GM18861 (cell line): ENCODE data around the gene MTMR6.

Experiments
- ATAC-seq: cut with Tn5 transposase; IDR thresholded peaks from one replicate; pipeline ENCODE4 v1.9.1; 2021; ENCODE audit not compliant: unreplicated experiment

Gene MTMR6

GRCh38 chr13:25280396-25280795 is 6.9 kb downstream of the MTMR6 start:
- no peak for ATAC-seq

- ATAC-seq = no peak
These were observed 10.5 kb downstream of the MTMR6 start for GRCh38 chr13:25276748-25277147.

DNA sequence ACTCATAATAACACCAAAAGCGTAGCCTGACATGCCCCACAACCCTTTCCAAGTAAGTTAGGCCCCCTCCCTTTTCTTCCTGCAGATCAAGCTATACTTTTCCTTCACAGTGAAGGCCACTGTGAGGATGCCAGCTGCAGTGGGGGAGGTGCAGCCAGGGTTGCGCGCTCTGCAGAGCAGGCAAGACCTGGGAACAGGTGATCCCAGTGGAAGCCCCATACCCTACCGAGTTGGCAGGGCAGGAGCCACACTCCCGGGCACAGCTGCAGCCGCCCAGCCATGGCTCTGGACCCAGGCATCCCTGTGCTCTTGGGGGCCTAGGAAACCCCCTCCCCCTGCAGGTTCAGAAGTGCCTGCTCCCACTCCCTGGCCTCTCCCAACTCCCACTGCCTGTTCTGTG is 18.7 kb downstream of the MTMR6 start:
- ATAC-seq = no peak

GRCh38 chr13:25267715-25268114 is 19.6 kb downstream of the MTMR6 start:
- no peak for ATAC-seq

- ATAC-seq = no peak
These were observed 20.6 kb downstream of the MTMR6 start for GRCh38 chr13:25266706-25267105.

DNA sequence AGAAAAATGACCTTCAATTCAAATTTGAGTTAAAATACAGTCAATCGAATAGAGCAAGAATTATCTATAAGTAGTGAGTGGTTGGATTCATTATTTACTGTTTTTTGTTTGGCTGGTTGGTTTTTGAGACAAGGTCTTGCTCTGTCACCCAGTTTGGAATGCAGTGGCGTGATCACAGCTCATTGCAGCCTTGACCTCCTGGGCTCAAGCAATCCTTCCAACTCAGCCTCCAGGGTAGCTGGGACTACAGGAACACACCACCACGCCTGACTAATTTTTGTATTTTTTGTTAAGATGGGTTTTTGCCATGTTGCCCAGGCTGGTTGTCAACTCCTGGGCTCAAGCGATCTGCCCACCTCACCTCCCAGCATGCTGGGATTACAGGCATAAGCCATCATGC is 25.0 kb downstream of the MTMR6 start:
- no peak for ATAC-seq

DNA sequence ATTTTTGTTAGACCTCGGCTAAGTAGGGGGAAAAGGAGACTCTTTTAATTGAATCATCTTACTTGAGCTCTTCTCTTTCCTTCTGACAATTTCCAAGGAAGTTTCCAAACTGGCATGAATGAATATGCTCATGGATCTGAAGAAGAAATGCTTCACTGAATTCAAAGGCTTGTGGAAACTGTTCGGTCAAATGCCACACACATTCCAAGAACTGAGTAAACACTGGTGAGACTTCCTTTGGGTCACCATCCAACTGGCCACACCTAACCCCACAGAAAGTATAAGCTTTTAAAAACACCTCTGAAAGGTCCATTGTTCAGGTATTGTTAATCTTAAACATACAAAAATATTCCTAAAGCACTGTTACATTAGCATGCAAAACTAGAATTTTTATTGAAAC is 33.6 kb downstream of the MTMR6 start:
- ATAC-seq = no peak

DNA sequence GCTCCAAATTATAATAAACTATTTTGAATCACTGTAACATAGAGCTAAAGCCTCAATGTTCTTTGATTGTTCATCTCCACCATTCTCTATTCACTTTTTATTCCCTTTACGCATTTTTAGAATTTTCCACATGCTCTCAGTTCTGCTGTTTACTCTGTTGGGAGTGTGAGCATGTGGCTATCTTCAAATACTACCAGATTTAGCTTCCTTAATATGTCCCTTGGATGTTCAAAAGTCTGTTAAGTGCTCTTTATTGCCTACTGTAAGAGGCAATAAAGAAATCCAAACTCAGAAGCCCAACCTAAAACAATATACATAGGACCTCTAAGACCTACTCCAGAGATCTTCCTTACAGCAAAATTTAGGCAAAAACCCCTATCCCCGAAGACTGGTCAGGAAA is 34.5 kb downstream of the MTMR6 start:
- no peak for ATAC-seq

- ATAC-seq = no peak
These were observed 35.1 kb downstream of the MTMR6 start for GRCh38 chr13:25252225-25252624.

- ATAC-seq = peak; percentile 85
These were observed 38.2 kb downstream of the MTMR6 start for GRCh38 chr13:25249001-25249543.

- no peak for ATAC-seq
These were observed 39.2 kb downstream of the MTMR6 start for GRCh38 chr13:25248071-25248470.

DNA sequence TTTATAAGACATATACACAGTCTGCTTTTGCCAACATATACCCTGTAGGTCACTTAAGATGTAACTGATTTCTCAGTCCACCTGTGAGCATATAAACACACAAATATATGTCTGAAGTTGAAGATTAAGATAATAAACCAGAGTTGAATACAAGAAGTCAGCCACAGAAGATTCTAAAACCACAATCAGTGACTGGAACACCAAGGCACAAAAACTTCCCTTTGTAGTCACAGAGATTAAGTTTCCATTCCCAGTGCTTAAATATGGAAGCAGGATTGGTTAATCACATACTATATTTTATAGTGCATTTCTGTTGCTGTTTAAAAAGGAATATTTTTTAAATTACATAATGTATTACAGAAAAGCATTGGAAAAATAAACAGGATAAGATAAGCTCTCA is 39.9 kb downstream of the MTMR6 start:
- ATAC-seq = no peak

- no peak for ATAC-seq
These were observed 43.2 kb downstream of the MTMR6 start for GRCh38 chr13:25244123-25244522.

GRCh38 chr13:25242956-25243355 is 44.3 kb downstream of the MTMR6 start:
- ATAC-seq = no peak

GRCh38 chr13:25241007-25241406 is 46.3 kb downstream of the MTMR6 start:
- ATAC-seq = no peak

DNA sequence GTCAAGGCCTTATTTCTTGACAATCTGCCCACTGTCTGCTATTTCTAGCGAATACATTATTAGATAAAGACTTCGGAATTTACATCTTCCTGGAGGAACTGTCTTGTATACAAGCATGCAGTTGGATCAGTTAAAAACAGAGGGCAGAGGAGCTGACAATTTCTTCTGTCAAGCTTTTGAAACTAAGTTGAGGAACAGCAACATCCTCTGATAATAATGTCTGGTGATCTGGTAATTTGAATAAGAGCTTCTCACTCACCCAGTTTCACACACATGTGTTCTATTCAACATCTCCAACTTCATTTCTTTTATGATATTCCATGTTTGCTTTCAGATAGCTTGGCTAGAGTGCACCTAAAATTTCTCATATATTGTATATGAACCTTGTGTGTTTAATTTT is 50.2 kb downstream of the MTMR6 start:
- no peak for ATAC-seq

DNA sequence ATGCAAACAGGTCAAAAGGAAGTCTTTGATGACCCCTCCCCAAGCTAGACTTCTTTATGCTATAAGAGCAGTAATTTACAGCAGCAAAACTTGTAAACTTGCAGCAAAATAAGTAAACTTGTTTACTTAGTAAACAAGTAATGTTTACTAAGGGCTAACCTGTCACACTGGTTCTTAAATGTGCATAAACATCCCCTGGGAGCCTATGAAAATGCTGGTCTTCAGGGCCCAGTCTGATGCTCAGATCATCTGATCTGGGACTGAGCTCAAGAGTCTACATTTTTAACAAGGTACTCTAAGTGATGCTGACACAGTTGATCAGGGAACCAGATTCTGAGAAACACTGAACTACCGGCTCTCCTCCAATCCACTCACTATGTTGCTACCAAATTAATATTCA is 53.4 kb downstream of the MTMR6 start:
- ATAC-seq = no peak

DNA sequence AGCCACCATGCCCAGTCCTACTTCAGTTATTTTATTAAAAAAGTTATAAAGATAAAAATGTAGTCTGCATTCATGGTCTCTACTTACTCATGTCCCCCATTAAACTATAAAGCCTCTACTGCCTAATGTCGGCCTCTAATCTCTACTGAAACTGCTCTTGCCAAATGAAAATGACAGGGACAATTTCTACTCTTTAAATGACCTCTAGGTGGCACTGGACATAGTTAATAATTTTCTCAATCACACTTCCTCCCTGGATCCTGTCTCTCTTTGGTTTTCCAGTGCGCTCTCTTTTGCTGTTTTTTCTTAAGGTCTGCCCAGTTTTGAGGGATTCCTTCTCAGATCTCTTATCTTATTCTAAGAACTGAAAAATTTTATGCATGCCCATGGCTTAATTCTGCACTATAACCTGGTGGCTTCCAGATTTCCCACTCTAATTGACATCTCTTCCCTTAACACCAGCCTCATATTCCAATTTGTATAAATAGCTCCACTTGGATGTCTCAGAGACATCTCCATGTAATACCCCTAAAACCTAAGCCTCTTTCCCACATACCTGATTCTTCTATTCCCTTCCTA is 54.3 kb downstream of the MTMR6 start:
- no peak for ATAC-seq

GRCh38 chr13:25231517-25231916 is 55.8 kb downstream of the MTMR6 start:
- no peak for ATAC-seq

DNA sequence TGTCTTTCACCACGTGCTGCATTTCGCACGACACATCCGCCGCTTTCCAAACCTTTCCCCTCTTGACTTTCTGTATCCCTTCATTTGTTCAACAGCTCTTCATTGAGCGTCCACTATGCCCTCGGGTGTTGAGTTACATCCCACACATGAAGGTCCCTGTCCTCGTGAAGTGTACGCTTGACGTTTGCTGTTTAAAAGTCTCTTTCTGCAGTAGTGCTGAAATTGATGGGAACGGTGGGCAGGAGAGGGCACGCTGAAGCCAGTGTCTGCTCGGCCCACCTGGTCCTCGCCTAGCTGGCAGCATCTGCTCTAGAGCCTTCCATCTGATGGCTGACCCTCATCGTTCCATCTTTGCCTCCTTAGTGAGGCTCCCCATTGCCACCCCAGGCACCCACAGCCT is 59.6 kb downstream of the MTMR6 start:
- ATAC-seq = no peak

- no peak for ATAC-seq
These were observed 61.3 kb downstream of the MTMR6 start for GRCh38 chr13:25225970-25226369.

DNA sequence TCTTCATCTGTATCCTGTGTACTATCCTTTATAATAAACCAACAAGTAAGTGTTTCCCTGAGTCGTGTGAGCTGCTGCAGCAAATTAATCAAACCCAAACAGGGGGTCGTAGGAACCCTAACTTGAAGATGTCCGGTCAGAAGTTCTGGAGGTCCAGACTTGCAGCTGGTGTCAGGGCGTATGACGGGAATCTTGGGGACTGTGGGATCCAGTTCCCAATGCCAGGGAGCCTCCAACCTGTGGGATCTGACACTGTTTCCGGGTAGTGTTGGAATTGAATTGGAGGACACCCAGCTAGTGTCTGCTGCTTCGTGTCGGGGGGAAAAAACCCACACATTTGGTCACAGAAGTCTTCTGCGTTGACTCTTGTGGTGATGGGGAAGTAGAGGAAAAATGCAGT is 63.1 kb downstream of the MTMR6 start:
- no peak for ATAC-seq

- ATAC-seq = no peak
These were observed 64.5 kb downstream of the MTMR6 start for GRCh38 chr13:25222740-25223139.
